Uterus (tissue), 4 donors: Measurements from ENCODE around the gene GAPDHS. TPM values are rescaled to one million over a fixed set of nuclear protein-coding genes. Genes with fewer than 3 reads are reported as not detected.

Experiments used
- DNase-seq, 2 donors: peaks; one replicate each; pipeline ENCODE4 v3.0.0-alpha.2; 2019 to 2020
- H3K27ac ChIP-seq, 2 donors: fragments of 200-600 bp; sonication (generic); 1 replicate in 1 of 2; 2 replicates in 1 of 2; pipeline ENCODE4 v1.5.1; 2016 to 2018
- H3K27me3 ChIP-seq, 2 donors: fragments of 200-600 bp; sonication (generic); one replicate each; pipeline ENCODE4 v1.5.1; 2018 to 2019; ENCODE audit warnings: control low read depth in 1 of 2
- H3K36me3 ChIP-seq, 2 donors: fragments of 200-600 bp; sonication (generic); one replicate each; pipeline ENCODE4 v1.5.1; 2019; ENCODE audit warnings: control low read depth in 1 of 2
- H3K4me1 ChIP-seq, 2 donors: fragments of 200-600 bp; sonication (generic); one replicate each; pipeline ENCODE4 v1.5.1; 2018 to 2019; ENCODE audit warnings: control low read depth in 1 of 2
- H3K4me3 ChIP-seq, 2 donors: fragments of 200-600 bp; sonication (generic); 1 replicate in 1 of 2; 2 replicates in 1 of 2; pipeline ENCODE4 v1.5.1; 2018 to 2019; ENCODE audit warnings: mild to moderate bottlenecking in 1 of 2
- H3K9me3 ChIP-seq, 2 donors: fragments of 200-600 bp; sonication (generic); one replicate each; pipeline ENCODE4 v1.5.1; 2019; ENCODE audit warnings: control low read depth in 1 of 2
- POLR2A ChIP-seq, 2 donors: fragments of 450-650 bp; IDR thresholded peaks; one replicate each; pipeline ENCODE4 v1.6.1; 2016; ENCODE audit warnings: antibody characterized with exemption in 2 of 2, mild to moderate bottlenecking in 1 of 2, moderate library complexity in 1 of 2
- intact Hi-C: fragments of 100-400 bp; cut with DNase I; formaldehyde crosslinking; loops from one replicate; pipeline ENCODE4 v1.15.1; 2023; ENCODE audit warnings: low total_unique reads
- total RNA-seq, 4 donors: library from RNA; depleted of rRNA in 3 of 4; stranded (reverse); fragments of >200 nt in 3 of 4; gene quantifications; one replicate each; pipeline versions ENCODE4 v1.1.0 to v1.2.4, GENCODE V29; 2014 to 2023
- TF ChIP-seq, protein P1 (sequence below), 4 experiments: fragments of 200-600 bp in 2 of 4; fragments of 450-650 bp in 2 of 4; sonication (generic) in 2 of 4; IDR thresholded peaks; one replicate each; pipeline ENCODE4 v1.5.1; 2016 to 2019; ENCODE audit warnings: antibody characterized with exemption in 4 of 4, mild to moderate bottlenecking in 2 of 4, moderate library complexity in 1 of 4
- donor health status: DM: yes; HTN: yes; CAD: no.

The GAPDHS gene
- total RNA-seq, 4 donors from 2014 or later, result not detected

DNA sequence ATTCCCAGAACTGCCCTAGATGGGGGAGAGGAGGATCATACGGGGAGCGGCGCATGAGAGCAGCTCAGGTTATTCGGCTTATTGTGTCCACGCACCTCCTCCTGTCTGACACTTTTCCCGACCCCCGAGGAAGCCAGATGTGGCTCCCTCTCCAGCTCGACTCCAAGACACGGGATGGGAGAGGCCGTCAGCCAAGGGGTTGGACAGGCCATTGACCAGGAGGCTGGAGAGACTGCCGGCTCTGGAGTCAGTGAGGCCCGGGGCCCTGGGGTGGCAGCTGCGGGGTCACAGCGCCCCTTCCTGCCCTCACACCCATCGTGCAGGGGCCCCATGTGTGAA, 22.7 kb upstream of the GAPDHS start:
- no peaks in the 10 kb centered on the region for H3K27me3 ChIP-seq
- H3K4me1 ChIP-seq, result no peaks in the 10 kb centered on the region
- H3K36me3 ChIP-seq, result no peaks in the 10 kb centered on the region
- intact Hi-C loops, result no loop called here
- no peak for TF ChIP-seq POLR2A (IDR thresholded peaks at IDR 0.05)
- TF ChIP-seq, protein P1, sequence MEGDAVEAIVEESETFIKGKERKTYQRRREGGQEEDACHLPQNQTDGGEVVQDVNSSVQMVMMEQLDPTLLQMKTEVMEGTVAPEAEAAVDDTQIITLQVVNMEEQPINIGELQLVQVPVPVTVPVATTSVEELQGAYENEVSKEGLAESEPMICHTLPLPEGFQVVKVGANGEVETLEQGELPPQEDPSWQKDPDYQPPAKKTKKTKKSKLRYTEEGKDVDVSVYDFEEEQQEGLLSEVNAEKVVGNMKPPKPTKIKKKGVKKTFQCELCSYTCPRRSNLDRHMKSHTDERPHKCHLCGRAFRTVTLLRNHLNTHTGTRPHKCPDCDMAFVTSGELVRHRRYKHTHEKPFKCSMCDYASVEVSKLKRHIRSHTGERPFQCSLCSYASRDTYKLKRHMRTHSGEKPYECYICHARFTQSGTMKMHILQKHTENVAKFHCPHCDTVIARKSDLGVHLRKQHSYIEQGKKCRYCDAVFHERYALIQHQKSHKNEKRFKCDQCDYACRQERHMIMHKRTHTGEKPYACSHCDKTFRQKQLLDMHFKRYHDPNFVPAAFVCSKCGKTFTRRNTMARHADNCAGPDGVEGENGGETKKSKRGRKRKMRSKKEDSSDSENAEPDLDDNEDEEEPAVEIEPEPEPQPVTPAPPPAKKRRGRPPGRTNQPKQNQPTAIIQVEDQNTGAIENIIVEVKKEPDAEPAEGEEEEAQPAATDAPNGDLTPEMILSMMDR (IDR thresholded peaks at IDR 0.05), result no peak
- no peak overlapping the region for H3K27ac ChIP-seq
- H3K4me3 ChIP-seq, result peak overlapping the region; percentile 16 to 38
- H3K9me3 ChIP-seq, result no peaks in the 10 kb centered on the region
- no peak for DNase-seq

DNA sequence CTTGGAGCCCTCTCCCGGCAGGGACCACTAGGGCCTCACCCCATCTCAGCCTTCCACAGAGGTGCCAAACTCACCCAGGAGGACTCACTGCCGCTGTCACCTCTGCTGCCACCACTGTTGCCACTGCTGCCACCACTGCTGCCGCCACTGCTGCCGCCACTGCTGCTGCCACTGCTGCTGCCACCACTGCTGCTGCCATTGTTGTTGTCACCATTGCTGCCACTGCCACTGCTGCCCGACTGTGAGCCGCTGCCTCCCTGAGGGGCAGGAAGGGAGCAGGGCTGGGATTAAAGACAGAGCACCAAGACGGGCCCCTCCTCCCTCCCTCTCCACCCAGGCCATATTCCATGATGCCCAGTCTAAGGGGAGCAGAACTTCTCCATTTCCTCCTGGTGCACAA, 21.9 kb upstream of the GAPDHS start:
- no peak for DNase-seq
- TF ChIP-seq POLR2A (IDR thresholded peaks at IDR 0.05), result no peak
- TF ChIP-seq, protein P1 (IDR thresholded peaks at IDR 0.05), result no peak
- H3K9me3 ChIP-seq, result no peaks in the 10 kb centered on the region
- H3K27me3 ChIP-seq, result no peaks in the 10 kb centered on the region
- no peak overlapping the region for H3K4me3 ChIP-seq
- intact Hi-C loops, result no loop called here
- no peaks in the 10 kb centered on the region for H3K36me3 ChIP-seq
- no peak overlapping the region for H3K27ac ChIP-seq
- no peaks in the 10 kb centered on the region for H3K4me1 ChIP-seq

DNA sequence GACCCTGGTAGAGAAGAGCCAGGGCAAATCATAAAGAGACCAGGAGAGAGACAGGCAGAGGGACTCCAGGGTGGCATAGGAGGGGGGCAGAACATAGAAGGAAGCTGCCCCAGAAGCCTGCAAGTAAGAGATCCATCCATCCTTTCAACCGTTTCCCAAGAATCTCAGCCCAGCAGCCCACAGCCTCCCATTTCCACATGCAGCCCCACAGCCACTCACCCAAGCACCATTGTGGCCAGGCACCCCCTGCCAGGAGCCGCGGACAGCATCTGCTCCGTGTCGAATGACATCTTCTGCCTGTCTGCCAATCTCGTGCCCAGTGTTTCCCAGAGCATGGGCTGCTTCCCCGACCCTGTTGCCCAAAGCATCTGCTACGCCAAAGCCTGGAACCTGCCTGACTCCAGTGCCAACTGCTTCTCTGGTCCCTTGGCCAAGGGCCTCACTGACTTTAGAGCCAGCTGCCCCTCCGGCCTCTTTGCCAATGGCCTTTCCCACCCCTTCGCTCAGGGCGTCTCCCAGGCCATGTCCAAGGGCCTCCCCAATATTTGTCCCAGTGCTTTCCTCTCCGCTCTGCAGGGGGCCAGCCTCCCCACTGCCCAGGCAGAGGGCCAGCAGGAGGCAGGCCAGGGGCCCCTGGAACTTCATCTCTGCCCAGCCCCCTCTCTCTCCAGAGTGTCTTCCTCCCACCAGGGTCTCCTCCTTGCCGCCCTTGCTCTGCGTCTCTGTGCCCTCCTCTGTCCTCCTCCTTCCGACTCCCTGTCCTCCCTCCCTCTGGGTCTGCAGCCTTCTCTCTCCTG, 20.2 kb upstream of the GAPDHS start:
- intact Hi-C loops, result no loop called here
- H3K4me3 ChIP-seq, result no peak overlapping the region
- H3K27me3 ChIP-seq, result no peaks in the 10 kb centered on the region

DNA sequence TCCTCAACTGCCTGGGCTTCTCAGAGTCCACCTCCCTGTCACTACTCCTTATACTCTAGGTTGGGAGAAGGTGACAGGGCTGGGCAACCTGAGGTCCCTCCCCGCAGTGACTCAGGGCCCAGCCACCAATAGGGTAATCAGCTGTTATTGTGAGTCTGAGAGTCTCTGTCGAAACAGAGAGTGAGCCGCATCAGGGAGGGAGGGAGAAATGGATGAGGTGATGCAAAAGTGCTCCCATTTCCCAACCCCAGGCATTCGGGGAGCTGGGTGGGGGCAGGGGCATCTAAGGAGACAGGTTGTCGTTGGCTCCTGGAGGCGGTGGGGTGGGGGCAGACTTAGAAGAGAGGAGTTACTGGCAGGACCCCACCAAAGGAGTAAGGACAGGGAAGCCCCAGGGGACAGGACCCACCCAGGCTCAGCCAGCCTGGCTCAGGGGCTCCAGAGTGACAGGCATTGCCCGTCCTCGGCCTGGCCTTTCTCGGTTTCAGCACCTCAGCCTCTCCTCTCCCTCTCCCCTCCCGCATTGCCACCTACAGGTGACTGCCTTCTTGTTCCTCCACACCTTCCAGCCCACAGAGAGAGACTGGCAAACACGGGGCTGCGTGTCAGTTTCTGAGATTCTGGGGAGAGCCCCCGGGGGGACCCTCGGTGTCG, 19.5 kb upstream of the GAPDHS start, which contains the start of gene DMKN:
Gene DMKN, minus strand, starts transcription at position 22 of the 654 bp plus-strand sequence. CDS start 174 bp downstream, outside the sequence.
- intact Hi-C loops, result no loop called here
- TF ChIP-seq POLR2A (IDR thresholded peaks at IDR 0.05), result no peak
- TF ChIP-seq, protein P1 (IDR thresholded peaks at IDR 0.05), result no peak
- Histone ChIP-seq H3K4me1 (no peaks in the 10 kb centered on the region), H3K9me3 (no peaks in the 10 kb centered on the region), H3K27ac (no peak within 1 kb of the TSS), H3K36me3 (no peaks in the 10 kb centered on the region), H3K27me3 (no peaks in the 10 kb centered on the region), H3K4me3 (no peak within 1 kb of the TSS)
- no peak for DNase-seq

More for the DNA sequence above, 20.2 kb upstream of the GAPDHS start:
- TF ChIP-seq, protein P1 (IDR thresholded peaks at IDR 0.05), result no peak
- TF ChIP-seq POLR2A (IDR thresholded peaks at IDR 0.05), result no peak
- no peaks in the 10 kb centered on the region for H3K36me3 ChIP-seq
- H3K27ac ChIP-seq, result no peak overlapping the region
- H3K4me1 ChIP-seq, result no peaks in the 10 kb centered on the region
- H3K9me3 ChIP-seq, result no peaks in the 10 kb centered on the region
- no peak for DNase-seq

DNA sequence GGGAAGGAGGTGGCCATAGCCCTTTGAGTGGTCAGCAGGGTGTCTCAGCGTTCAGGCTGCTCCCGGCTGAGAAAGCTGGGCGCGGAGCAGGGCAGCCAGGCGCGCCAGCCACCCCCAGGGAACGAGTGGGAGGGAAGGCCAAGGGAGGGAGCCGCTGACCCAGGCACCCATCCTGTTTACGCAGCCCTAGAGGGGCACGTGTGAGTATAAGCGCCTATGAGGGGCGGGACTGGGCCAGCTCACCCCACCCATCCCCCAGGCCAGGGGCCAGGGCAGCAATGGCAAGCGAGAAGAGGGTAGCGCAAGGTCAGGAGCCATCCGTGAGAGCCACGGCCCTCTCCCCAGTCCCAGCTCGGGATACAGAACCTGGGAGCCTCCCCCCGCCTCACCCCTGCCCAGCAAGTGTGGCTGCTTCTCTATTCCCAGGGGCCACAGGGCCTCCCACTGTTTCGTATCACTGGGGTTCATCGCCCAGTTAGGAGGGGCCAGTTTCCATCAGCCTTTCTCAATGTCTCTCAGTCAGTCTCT, 18.9 kb upstream of the GAPDHS start:
- no peak for DNase-seq

More for the DNA sequence above, 18.9 kb upstream of the GAPDHS start:
- Histone ChIP-seq H3K4me3 (no peak overlapping the region), H3K36me3 (no peaks in the 10 kb centered on the region), H3K4me1 (no peaks in the 10 kb centered on the region), H3K27me3 (no peaks in the 10 kb centered on the region), H3K9me3 (no peaks in the 10 kb centered on the region), H3K27ac (no peak overlapping the region)
- intact Hi-C loops, result no loop called here
- TF ChIP-seq, protein P1 (IDR thresholded peaks at IDR 0.05), result no peak
- TF ChIP-seq POLR2A (IDR thresholded peaks at IDR 0.05), result no peak
